ENCODE results near the gene RBPJ. TPM values are rescaled to one million over a fixed set of nuclear protein-coding genes. Genes with fewer than 3 reads are reported as not detected.

Gene RBPJ
- polyA plus RNA-seq, 1 of the 3 experiments (the other 2 are of a cell fraction), result 13.8 TPM

GRCh38 chr4:26331380-26331950, 10.7 kb downstream of the RBPJ start:
- Histone ChIP-seq H3K79me2 (ENCODE audit: insufficient read depth) (peaks cover 94% of the 10 kb centered on the region), H3K36me3 (replicated peaks in 1 of 2; ENCODE audit: control insufficient read depth in 1 of 2, insufficient read depth in 2 of 2, low read length in 1 of 2) (no peaks in the 10 kb centered on the region), H3K4me2 (no peak overlapping the region), H3K9me2 (no peaks in the 10 kb centered on the region), H2AFZ (ENCODE audit: low read depth) (no peak overlapping the region), H3K9me3 (no peaks in the 10 kb centered on the region), H3K4me1 (ENCODE audit: control insufficient read depth in 1 of 2, insufficient read depth in 2 of 2, low read depth in 1 of 2, low read length in 1 of 2) (no peaks in the 10 kb centered on the region; a peak in 1 of 4 replicates), H3K4me3 (ENCODE audit: low read depth in 2 of 2, low read length in 1 of 2) (no peak overlapping the region), H3K9ac (no peak overlapping the region), H3F3A (replicated peaks; ENCODE audit: insufficient read depth) (peaks cover 10% of the 10 kb centered on the region), H3K27ac (ENCODE audit: low read depth in 2 of 2, low read length in 1 of 2) (no peak overlapping the region), H4K20me1 (ENCODE audit: insufficient read depth) (peaks cover 61% of the 10 kb centered on the region), H3K27me3 (ENCODE audit: insufficient read depth) (no peaks in the 10 kb centered on the region)
- ChIA-PET POLR2A (no interaction called here), CTCF (interaction anchor here (0.7 to 12.7 kb wide), 18 partner anchors 11 to 406 kb away, joined by 3 to 201 read pairs (median 7); no protein-coding TSS in a partner anchor)
- no peak for DNase-seq
- 81% methylated on average over 7 of the region's 7 CpGs for WGBS (ENCODE audit: low lambda C conversion rate)
- TF ChIP-seq RAD21 (IDR thresholded peaks at IDR 0.05; ENCODE audit: low read length), result no peak

- Histone ChIP-seq H3K9me3 (no peaks in the 10 kb centered on the region), H3K9ac (no peak overlapping the region), H3F3A (replicated peaks; ENCODE audit: insufficient read depth) (no peaks in the 10 kb centered on the region), H3K36me3 (replicated peaks in 1 of 2; ENCODE audit: control insufficient read depth in 1 of 2, insufficient read depth in 2 of 2, low read length in 1 of 2) (no peaks in the 10 kb centered on the region), H3K4me2 (no peak overlapping the region), H3K79me2 (ENCODE audit: insufficient read depth) (peaks cover 96% of the 10 kb centered on the region), H4K20me1 (ENCODE audit: insufficient read depth) (peaks cover 58% of the 10 kb centered on the region), H3K4me3 (ENCODE audit: low read depth in 2 of 2, low read length in 1 of 2) (no peak overlapping the region), H3K27ac (ENCODE audit: low read depth in 2 of 2, low read length in 1 of 2) (no peak overlapping the region), H3K9me2 (no peaks in the 10 kb centered on the region), H3K4me1 (ENCODE audit: control insufficient read depth in 1 of 2, insufficient read depth in 2 of 2, low read depth in 1 of 2, low read length in 1 of 2) (no peaks in the 10 kb centered on the region; a peak in 1 of 4 replicates), H3K27me3 (ENCODE audit: insufficient read depth) (no peaks in the 10 kb centered on the region), H2AFZ (ENCODE audit: low read depth) (no peak overlapping the region)
- DNase-seq, result no peak
- WGBS (ENCODE audit: low lambda C conversion rate), result 95% methylated on average over 3 of the region's 3 CpGs
- no peak for TF ChIP-seq USF1 (IDR thresholded peaks at IDR 0.05; ENCODE audit: borderline replicate concordance, low read depth)
- TF ChIP-seq FOSL2 (IDR thresholded peaks at IDR 0.05; ENCODE audit: borderline replicate concordance, low read depth), result no peak
- no peak for TF ChIP-seq MAX (IDR thresholded peaks at IDR 0.05; ENCODE audit: low read depth)
- no peak for TF ChIP-seq POLR2AphosphoS5 (IDR thresholded peaks at IDR 0.05; ENCODE audit: low read depth, low read length)
- no peak for TF ChIP-seq IRF3 (IDR thresholded peaks at IDR 0.05; ENCODE audit: low read depth, low read length)
- TF ChIP-seq GABPA (IDR thresholded peaks at IDR 0.05; ENCODE audit: low read depth), result no peak
- TF ChIP-seq RCOR1 (IDR thresholded peaks at IDR 0.05; ENCODE audit: low read length), result no peak
- no peak for TF ChIP-seq EP300 (IDR thresholded peaks at IDR 0.05; ENCODE audit: borderline replicate concordance in 1 of 2, low read depth in 1 of 2, low read length in 1 of 2)
- TF ChIP-seq GATA2 (CRISPR knock-in tag; IDR thresholded peaks at IDR 0.05), result no peak
- no peak for TF ChIP-seq ZBTB33 (IDR thresholded peaks at IDR 0.05; ENCODE audit: borderline replicate concordance, low read depth)
- no peak for TF ChIP-seq SIN3A (IDR thresholded peaks at IDR 0.05; ENCODE audit: borderline replicate concordance, low read depth, low read length)
- no peak for TF ChIP-seq JUND (IDR thresholded peaks at IDR 0.05)
- TF ChIP-seq FOXJ3 (CRISPR knock-in tag; IDR thresholded peaks at IDR 0.05), result no peak
- TF ChIP-seq CHD2 (IDR thresholded peaks at IDR 0.05; ENCODE audit: low read length, partially characterized antibody), result no peak
- ChIA-PET POLR2A (no interaction called here), CTCF (interaction anchor here (0.9 to 12.7 kb wide), 2 partner anchors 75 to 252 kb away, joined by 4 to 201 read pairs; no protein-coding TSS in a partner anchor)
Measured at GRCh38 chr4:26334366-26334765, 13.6 kb downstream of the RBPJ start.
